Bronchial epithelial cell (primary cell): ENCODE measurements around the gene CLDND1. TPM values are rescaled to one million over a fixed set of nuclear protein-coding genes. Genes with fewer than 3 reads are reported as not detected.

ENCODE experiments used
- DNase-seq: peaks from one replicate; pipeline ENCODE4 v3.0.0-alpha.2; 2010; ENCODE audit warnings: low read depth
- FAIRE-seq: peaks from 2 replicates; lab custom pipeline; 2011; peaks lifted over from hg19 to GRCh38; lab: Jason Lieb, UNC
- H3K27me3 ChIP-seq: 2 replicates; pipeline ENCODE4 v1.5.1; 2011; ENCODE audit warnings: low read length; ENCODE audit not compliant: control insufficient read depth, insufficient read depth
- H3K36me3 ChIP-seq: 2 replicates; pipeline ENCODE4 v1.5.1; 2011; ENCODE audit warnings: low read length; ENCODE audit not compliant: control insufficient read depth, insufficient read depth
- H3K4me3 ChIP-seq: 2 replicates; pipeline ENCODE4 v1.5.1; 2011; ENCODE audit warnings: mild to moderate bottlenecking, low read depth, low read length, control low read depth
- CTCF ChIP-seq: IDR thresholded peaks from 2 replicates; pipeline ENCODE4 v1.5.1; 2011; ENCODE audit warnings: mild to moderate bottlenecking, moderate library complexity, low read length, control low read depth, inconsistent platforms; ENCODE audit not compliant: insufficient read depth, severe bottlenecking
- total RNA-seq: library from RNA; depleted of rRNA; stranded (reverse); fragments of >200 nt; gene quantifications from 2 replicates; pipeline ENCODE4 v1.2.1, GENCODE V29; 2014

The CLDND1 gene
- total RNA-seq, 1 donor from 2014 or later, result 216 TPM

DNA sequence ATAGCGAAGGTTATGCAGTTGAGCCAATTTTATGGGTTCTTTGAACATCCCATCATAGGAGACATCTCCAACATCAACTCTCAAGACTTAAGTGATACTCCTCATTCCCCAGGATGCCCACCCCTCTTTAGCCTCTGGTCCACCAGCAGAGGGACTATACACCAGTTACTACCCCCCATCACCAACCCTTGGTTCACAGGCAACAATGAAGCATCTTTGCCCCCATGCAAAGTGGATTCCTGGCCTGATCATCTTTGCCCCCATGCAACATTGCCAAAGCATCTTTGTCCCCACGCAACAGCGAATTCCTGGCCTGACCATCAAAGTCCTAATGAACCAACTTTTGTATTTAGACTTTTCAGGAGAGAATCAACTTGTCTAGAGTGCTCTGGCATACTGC, 28.1 kb upstream of the CLDND1 start:
- DNase-seq, result no peak
- H3K36me3 ChIP-seq, result no peaks in the 10 kb centered on the region
- FAIRE-seq, result no peak
- no peak for TF ChIP-seq CTCF
- no peaks in the 10 kb centered on the region for H3K27me3 ChIP-seq
- no peak overlapping the region for H3K4me3 ChIP-seq

DNA sequence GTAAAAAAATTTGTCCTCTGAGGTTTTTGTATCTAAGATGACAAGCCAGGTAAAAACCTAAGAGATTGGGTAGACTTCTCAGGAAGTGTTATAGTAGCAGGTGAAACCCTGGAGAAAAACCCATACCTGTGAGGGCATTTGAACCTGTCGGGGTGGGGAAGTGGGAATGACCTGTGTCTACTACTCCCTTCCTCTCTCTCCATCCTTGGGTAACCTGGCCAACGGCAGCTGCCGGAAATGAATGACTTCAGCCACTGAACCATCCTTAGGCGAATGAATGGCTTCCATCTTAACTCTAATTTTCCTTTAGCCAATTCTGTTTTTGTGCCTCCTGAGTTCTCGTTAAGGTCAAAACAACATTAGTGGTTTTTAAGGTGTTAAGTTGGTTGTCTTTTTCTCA, 25.8 kb upstream of the CLDND1 start:
- Histone ChIP-seq H3K27me3 (no peaks in the 10 kb centered on the region), H3K4me3 (no peak overlapping the region), H3K36me3 (no peaks in the 10 kb centered on the region)
- no peak for TF ChIP-seq CTCF
- DNase-seq, result no peak
- FAIRE-seq, result no peak

DNA sequence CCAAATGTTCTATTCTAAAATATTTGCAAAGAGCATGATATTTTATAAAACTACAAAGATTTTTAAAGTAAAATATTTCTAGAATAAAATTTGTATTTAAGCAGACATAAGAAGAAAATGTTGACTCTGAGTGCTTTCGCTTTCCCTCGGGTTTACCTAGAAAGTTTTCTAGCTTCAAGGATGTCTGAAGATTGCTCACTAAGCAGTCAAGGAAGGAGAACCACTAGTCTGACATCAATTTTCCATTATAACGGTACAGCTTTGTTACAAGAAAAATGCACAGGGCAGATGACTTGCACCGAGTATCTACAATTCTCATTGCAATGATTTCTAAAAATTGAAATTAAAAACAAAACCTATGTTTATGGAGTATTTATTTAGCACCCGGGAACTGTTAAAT, 23.2 kb upstream of the CLDND1 start:
- H3K27me3 ChIP-seq, result no peaks in the 10 kb centered on the region
- FAIRE-seq, result no peak
- no peak for TF ChIP-seq CTCF
- DNase-seq, result no peak
- H3K4me3 ChIP-seq, result no peak overlapping the region
- H3K36me3 ChIP-seq, result no peaks in the 10 kb centered on the region

- no peak for TF ChIP-seq CTCF
- Histone ChIP-seq H3K36me3 (no peaks in the 10 kb centered on the region), H3K4me3 (no peak overlapping the region), H3K27me3 (no peaks in the 10 kb centered on the region)
- DNase-seq, result no peak
- no peak for FAIRE-seq
Measured at GRCh38 chr3:98542623-98543022, 19.9 kb upstream of the CLDND1 start.

GRCh38 chr3:98541695-98542094, 19.0 kb upstream of the CLDND1 start:
- H3K4me3 ChIP-seq, result no peak overlapping the region
- H3K27me3 ChIP-seq, result no peaks in the 10 kb centered on the region
- FAIRE-seq (no peak), DNase-seq (peak; percentile 54)
- TF ChIP-seq CTCF, result no peak
- H3K36me3 ChIP-seq, result no peaks in the 10 kb centered on the region

DNA sequence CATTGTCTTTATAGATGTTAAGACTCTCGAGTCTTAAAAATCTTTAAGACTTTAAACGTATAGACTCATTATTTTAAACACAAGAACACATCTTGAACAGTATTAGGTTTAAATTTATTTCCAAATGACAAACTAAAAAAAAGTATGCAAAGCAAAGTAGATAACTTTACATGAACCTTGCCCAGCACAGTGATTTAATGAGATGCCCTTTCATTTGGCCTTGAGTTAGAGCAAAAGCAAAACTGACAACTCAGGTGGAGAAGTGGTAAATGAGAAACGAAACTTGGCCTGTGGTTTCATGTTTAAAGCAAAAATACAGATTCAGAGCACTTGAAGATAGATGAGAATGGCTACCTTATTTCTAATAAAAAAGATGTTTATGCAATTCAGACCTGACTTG, 17.6 kb upstream of the CLDND1 start:
- no peak for DNase-seq
- Histone ChIP-seq H3K4me3 (no peak overlapping the region), H3K27me3 (no peaks in the 10 kb centered on the region), H3K36me3 (no peaks in the 10 kb centered on the region)
- TF ChIP-seq CTCF, result no peak
- no peak for FAIRE-seq
